GM10266 (cell line): ENCODE results near the gene DDHD1.

Source experiments
- DNase-seq: peaks from one replicate; pipeline ENCODE4 v3.0.0; 2012; ENCODE audit errors: extremely low spot score
- TF ChIP-seq, protein P1 (sequence below): IDR thresholded peaks from 2 replicates; pipeline ENCODE4 v1.5.1; 2012; ENCODE audit warnings: mild to moderate bottlenecking, low read depth; ENCODE audit not compliant: control insufficient read depth, insufficient read depth; ENCODE audit errors: missing control alignments

Gene DDHD1

DNA sequence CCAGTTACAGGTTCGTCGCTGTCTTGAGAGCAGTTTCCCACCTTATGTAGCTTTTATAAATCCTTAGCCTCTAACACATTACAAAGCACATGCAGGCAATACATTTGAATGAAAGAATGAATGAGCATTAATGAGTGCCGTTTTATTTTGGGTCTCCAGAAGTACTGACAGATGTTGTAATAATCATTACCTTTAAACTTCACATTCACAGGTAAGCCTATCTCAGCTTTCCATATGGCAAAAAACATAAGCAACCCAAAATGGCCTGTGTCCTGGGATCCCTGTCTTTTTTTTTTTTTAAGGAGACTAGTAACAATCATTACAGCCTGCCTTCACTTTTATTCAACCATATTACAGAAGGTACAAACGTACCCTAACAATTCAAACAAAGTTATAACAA is 149.3 kb downstream of the DDHD1 start:
- DNase-seq, result no peak
- TF ChIP-seq, protein P1, sequence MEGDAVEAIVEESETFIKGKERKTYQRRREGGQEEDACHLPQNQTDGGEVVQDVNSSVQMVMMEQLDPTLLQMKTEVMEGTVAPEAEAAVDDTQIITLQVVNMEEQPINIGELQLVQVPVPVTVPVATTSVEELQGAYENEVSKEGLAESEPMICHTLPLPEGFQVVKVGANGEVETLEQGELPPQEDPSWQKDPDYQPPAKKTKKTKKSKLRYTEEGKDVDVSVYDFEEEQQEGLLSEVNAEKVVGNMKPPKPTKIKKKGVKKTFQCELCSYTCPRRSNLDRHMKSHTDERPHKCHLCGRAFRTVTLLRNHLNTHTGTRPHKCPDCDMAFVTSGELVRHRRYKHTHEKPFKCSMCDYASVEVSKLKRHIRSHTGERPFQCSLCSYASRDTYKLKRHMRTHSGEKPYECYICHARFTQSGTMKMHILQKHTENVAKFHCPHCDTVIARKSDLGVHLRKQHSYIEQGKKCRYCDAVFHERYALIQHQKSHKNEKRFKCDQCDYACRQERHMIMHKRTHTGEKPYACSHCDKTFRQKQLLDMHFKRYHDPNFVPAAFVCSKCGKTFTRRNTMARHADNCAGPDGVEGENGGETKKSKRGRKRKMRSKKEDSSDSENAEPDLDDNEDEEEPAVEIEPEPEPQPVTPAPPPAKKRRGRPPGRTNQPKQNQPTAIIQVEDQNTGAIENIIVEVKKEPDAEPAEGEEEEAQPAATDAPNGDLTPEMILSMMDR, result no peak

DNA sequence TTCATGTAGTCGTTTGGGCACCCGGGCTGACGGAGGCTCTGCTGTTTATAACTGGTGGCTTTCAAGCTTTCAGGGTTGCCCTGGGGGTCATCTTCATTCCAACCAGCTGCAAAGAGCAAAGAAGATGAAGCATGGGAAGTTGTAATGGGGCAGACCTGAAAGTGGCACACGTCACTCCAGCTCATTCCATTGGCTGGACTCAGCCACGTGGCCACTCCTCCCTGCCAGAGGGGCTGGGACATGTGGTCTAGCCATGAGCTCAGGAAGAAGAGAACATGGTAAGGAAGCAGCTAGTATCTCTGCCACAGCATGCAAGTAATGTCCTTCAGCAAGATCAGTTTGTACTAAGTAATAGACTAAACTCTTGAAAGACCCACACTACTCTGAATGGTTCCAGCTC is 150.5 kb downstream of the DDHD1 start:
- TF ChIP-seq, protein P1, result no peak
- no peak for DNase-seq

DNA sequence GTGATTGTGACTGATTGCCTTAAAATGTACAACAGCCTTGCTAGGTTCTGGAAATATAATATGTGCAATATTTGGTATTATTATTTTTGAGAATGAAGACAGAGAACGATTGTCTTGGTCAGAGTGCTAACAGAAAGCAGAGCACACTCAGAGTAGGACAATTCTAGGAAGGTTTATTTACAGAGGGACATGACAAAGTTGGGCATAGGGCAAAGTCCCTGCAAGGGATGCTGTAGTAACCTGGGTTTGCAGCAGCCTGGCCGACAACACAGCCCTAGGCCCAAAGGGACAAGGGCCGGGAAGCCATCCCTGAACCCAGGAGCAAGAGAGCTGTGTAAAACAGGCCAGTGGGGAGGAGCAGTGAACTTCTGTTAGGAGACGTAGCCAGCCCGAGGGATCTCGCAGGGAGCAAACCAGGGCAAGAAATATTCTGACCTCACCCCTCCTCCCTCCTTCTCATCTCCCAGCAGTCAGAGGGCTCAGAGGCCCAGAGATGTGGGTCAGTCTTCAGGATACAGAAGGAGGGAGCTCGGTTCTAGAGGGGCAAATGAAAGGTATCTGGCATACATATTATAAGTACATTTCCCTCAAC is 151.2 kb downstream of the DDHD1 start:
- DNase-seq, result no peak
- TF ChIP-seq, protein P1, result no peak

DNA sequence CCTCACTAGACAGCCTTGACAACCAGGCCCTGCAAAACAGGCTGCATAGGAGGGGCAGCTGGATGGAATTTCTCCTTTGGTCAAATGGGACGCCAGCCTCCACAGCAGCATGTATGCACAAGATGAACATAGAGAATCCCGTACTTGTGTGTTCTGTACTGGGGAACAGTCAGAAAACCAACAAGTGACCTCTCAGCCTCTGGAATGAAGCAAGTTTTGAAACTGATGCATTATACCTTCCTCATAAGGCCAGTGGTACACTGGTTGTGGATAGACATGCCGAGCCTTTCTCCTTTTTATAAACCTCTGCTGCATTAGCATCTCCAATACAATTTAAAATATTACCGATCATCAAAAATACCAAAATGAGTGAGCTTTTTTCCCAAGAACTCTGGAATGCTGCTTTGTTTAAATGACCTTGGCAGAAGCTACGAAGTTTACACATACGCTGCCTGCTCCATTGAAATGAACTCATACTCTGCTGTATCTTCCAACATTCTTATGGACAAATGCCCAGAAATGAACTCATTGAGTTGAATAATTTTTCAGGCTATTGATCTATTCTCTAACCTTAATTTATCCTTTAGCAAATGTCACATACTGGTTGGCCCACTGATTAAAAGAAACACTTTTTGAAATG is 154.6 kb downstream of the DDHD1 start:
- no peak for DNase-seq
- TF ChIP-seq, protein P1, result no peak

DNA sequence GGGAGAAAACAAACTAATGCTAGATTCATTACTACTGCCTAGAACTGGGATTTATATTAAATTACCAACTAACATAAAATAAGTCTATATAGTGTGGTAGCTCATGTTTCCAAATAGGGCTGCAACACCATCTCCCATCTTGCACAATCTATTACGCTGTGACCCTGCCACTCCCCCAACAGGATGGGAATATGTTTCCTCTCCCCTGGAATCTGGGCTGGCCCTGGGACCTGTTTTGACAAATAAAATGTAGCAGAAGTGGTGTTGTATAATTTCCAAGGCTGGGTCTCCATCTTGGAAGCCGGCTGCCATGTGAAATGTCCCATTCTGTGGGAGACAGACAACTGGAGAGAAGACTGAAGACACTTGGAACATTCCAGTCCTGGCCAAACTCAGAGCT is 156.6 kb downstream of the DDHD1 start:
- TF ChIP-seq, protein P1, result no peak
- DNase-seq, result no peak

DNA sequence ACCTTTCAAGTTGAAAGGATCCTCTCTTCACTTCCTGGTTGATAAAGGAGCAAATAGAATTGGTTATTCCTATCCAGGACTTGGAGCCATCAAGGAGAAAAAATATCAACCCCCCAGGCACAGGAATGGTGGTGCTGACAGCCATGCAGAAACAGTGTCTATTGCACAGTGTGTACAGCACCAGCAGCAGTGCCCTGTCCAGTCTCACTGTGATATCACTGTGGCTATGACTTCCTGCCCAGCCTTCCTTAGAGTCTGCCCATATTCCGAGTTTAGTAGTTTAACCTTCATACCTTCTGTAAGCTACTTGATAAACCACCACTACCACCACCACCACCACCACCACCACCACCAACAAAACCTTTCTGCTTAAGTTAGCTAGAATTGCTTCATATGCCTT is 157.1 kb downstream of the DDHD1 start:
- TF ChIP-seq, protein P1, result no peak
- DNase-seq, result no peak

DNA sequence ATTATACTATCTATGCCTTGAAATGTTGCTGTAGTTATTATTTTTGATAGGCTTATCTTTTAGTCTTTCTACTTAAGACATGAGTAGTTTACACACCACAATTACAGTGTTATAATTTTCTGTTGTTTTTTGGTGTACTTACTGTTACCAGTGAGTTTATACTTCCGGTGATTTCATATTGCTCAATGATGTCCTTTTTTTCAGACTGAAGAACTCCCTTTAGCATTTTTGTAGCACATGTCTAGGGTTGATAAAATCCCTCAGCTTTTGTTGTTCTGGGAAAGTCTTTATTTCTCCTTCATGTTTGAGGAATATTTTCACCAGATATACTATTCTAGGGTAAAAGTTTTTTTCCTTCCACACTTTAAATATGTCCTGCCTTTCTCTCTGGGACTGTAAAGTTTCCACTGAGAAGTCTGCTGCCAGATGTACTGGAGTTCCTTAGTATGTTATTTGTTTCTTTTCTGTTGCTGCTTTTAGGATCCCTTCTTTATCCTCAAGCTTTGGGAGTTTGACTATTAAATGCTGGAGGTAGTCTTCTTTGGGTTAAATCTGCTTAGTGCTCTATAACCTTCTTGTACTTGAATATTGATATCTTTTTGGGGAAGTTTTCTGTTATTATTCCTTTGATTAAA is 160.8 kb downstream of the DDHD1 start:
- DNase-seq, result no peak
- TF ChIP-seq, protein P1, result no peak
